Neural cell (in vitro differentiated cells): ENCODE data around the gene METRN. TPM values are rescaled to one million over a fixed set of nuclear protein-coding genes. Genes with fewer than 3 reads are reported as not detected.

Experiments used
- H2AFZ ChIP-seq: fragments of 200-600, 300-800 bp; sonication (generic), shearing (Covaris generic); 2 replicates; pipeline ENCODE4 v1.6.0; 2014; ENCODE audit warnings: low read depth, mild to moderate bottlenecking, antibody characterized with exemption, low read length, moderate library complexity
- H3F3A ChIP-seq: fragments of 200-600 bp; shearing (Covaris generic); 2 replicates; pipeline ENCODE4 v1.6.1; 2016; ENCODE audit warnings: mild to moderate bottlenecking, moderate library complexity, mixed read lengths, antibody characterized with exemption, low read length; ENCODE audit not compliant: insufficient read depth, poor library complexity, severe bottlenecking
- H3K27ac ChIP-seq: fragments of 200-600, 300-800 bp; sonication (generic), shearing (Covaris generic); 2 replicates; pipeline ENCODE4 v1.5.1; 2014; ENCODE audit warnings: mild to moderate bottlenecking, low read length, moderate library complexity
- H3K27me3 ChIP-seq: fragments of 300-800, 200-600 bp; sonication (generic), shearing (Covaris generic); 2 replicates; pipeline ENCODE4 v1.6.0; 2014; ENCODE audit warnings: mild to moderate bottlenecking, low read depth, low read length, moderate library complexity; ENCODE audit not compliant: insufficient read depth
- H3K36me3 ChIP-seq: fragments of 300-800, 200-600 bp; sonication (generic), shearing (Covaris generic); 2 replicates; pipeline ENCODE4 v1.5.1; 2014; ENCODE audit warnings: mild to moderate bottlenecking, antibody characterized with exemption, low read length, moderate library complexity; ENCODE audit not compliant: insufficient read depth
- H3K4me2 ChIP-seq: fragments of 300-800, 200-600 bp; sonication (generic), shearing (Covaris generic); 2 replicates; pipeline ENCODE4 v1.6.0; 2014; ENCODE audit warnings: mild to moderate bottlenecking, low read length
- H3K4me3 ChIP-seq: fragments of 300-800, 200-600 bp; sonication (generic), shearing (Covaris generic); 2 replicates; pipeline ENCODE4 v1.5.1; 2014; ENCODE audit warnings: mild to moderate bottlenecking, low read length, moderate library complexity
- H3K79me2 ChIP-seq: fragments of 200-600 bp; shearing (Covaris generic); replicated peaks from 2 replicates; pipeline ENCODE4 v1.6.0; 2014; ENCODE audit warnings: mild to moderate bottlenecking, low read length, moderate library complexity; ENCODE audit not compliant: insufficient read depth
- H3K9ac ChIP-seq: fragments of 300-800, 200-600 bp; sonication (generic), shearing (Covaris generic); 2 replicates; pipeline ENCODE4 v1.6.1; 2016; ENCODE audit warnings: mild to moderate bottlenecking, low read length, mixed read lengths
- H3K9me2 ChIP-seq: fragments of 200-600 bp; shearing (Covaris generic); 2 replicates; pipeline ENCODE4 v1.6.1; 2016; ENCODE audit warnings: mild to moderate bottlenecking, low read length, mixed read lengths; ENCODE audit not compliant: insufficient read depth
- H3K9me3 ChIP-seq: fragments of 200-600, 300-800 bp; sonication (generic), shearing (Covaris generic); 2 replicates; pipeline ENCODE4 v1.6.1; 2016; ENCODE audit warnings: mild to moderate bottlenecking, mixed run types, low read length, moderate library complexity, mixed read lengths
- H4K20me1 ChIP-seq: fragments of 200-600 bp; shearing (Covaris generic); 2 replicates; pipeline ENCODE4 v1.6.1; 2016; ENCODE audit warnings: mild to moderate bottlenecking, mixed run types; ENCODE audit not compliant: insufficient read depth
- CTCF ChIP-seq: fragments of 450-650 bp; IDR thresholded peaks from 2 replicates; pipeline ENCODE4 v1.5.1; 2014; ENCODE audit warnings: antibody characterized with exemption, mild to moderate bottlenecking, moderate library complexity; ENCODE audit not compliant: poor library complexity, severe bottlenecking
- EP300 ChIP-seq: fragments of 450-650 bp; conservative IDR thresholded peaks from 2 replicates; pipeline ENCODE4 v1.6.1; 2014; ENCODE audit warnings: antibody characterized with exemption, mild to moderate bottlenecking, moderate library complexity; ENCODE audit not compliant: poor library complexity, severe bottlenecking
- EZH2 ChIP-seq: fragments of 200-600, 300-800 bp; shearing (Covaris generic), sonication (generic); IDR thresholded peaks from 2 replicates; pipeline ENCODE4 v1.6.1; 2014; ENCODE audit warnings: antibody characterized with exemption, low read length, borderline replicate concordance, mild to moderate bottlenecking; ENCODE audit not compliant: insufficient read depth, poor library complexity, severe bottlenecking
- MXI1 ChIP-seq: fragments of 450-650 bp; conservative IDR thresholded peaks from 2 replicates; pipeline ENCODE4 v1.6.1; 2014; ENCODE audit warnings: antibody characterized with exemption, mild to moderate bottlenecking; ENCODE audit not compliant: poor library complexity, severe bottlenecking
- POLR2AphosphoS5 ChIP-seq: IDR thresholded peaks from 2 replicates; pipeline ENCODE4 v1.6.1; 2012
- RAD21 ChIP-seq: fragments of 450-650 bp; conservative IDR thresholded peaks from 2 replicates; pipeline ENCODE4 v1.6.1; 2014; ENCODE audit warnings: antibody characterized with exemption, mild to moderate bottlenecking, moderate library complexity
- REST ChIP-seq: IDR thresholded peaks from 2 replicates; pipeline ENCODE4 v1.6.1; 2012; ENCODE audit warnings: borderline replicate concordance
- SMC3 ChIP-seq: fragments of 450-650 bp; conservative IDR thresholded peaks from 2 replicates; pipeline ENCODE4 v1.6.1; 2014; ENCODE audit warnings: antibody characterized with exemption, mild to moderate bottlenecking, moderate library complexity; ENCODE audit not compliant: poor library complexity
- TAF1 ChIP-seq: IDR thresholded peaks from 2 replicates; pipeline ENCODE4 v1.6.1; 2012; ENCODE audit warnings: low read depth
- polyA plus RNA-seq: library from polyadenylated mRNA; depleted of rRNA; stranded (reverse); fragments of >200 nt; gene quantifications from 2 replicates; pipeline ENCODE4 v1.2.3, GENCODE V29; 2014

Gene METRN
- polyA plus RNA-seq, 1 donor from 2014 or later = 37.6 TPM

- Histone ChIP-seq H3K27ac (peak within 1 kb of the TSS; percentile 56), H3F3A (no peaks in the 10 kb centered on the region), H4K20me1 (peaks cover 6% of the 10 kb centered on the region), H3K79me2 (peaks cover 20% of the 10 kb centered on the region), H2AFZ (no peak within 1 kb of the TSS), H3K9me2 (no peaks in the 10 kb centered on the region), H3K27me3 (peaks cover 3% of the 10 kb centered on the region), H3K9ac (peak within 1 kb of the TSS; percentile 74), H3K4me2 (peak within 1 kb of the TSS; percentile 93), H3K36me3 (no peaks in the 10 kb centered on the region), H3K4me3 (peak within 1 kb of the TSS; percentile 70), H3K9me3 (no peaks in the 10 kb centered on the region)
- peak; percentile 33 for TF ChIP-seq EP300
- peak; percentile 22 for TF ChIP-seq RAD21
- TF ChIP-seq TAF1 = no peak
- no peak for TF ChIP-seq REST
- no peak for TF ChIP-seq EZH2
- TF ChIP-seq CTCF = no peak
- TF ChIP-seq MXI1 = peak; percentile 83
- peak; percentile 59 for TF ChIP-seq POLR2AphosphoS5
- no peak for TF ChIP-seq SMC3
These were observed 34.9 kb upstream of the METRN start, which contains the start of gene STUB1 for GRCh38 chr16:679814-680624. TSS of gene STUB1 (plus strand) at chr16:680410. CDS start at chr16:680526, 116 bp downstream.

GRCh38 chr16:680625-680945 is 34.3 kb upstream of the METRN start:
- peak overlapping the region; percentile 93 for H3K4me2 ChIP-seq
- TF ChIP-seq POLR2AphosphoS5 (no peak), RAD21 (no peak), MXI1 (no peak), EP300 (no peak)
- no peaks in the 10 kb centered on the region for H3K9me2 ChIP-seq
- H3K4me3 ChIP-seq = peak overlapping the region; percentile 70
- peaks cover 6% of the 10 kb centered on the region for H4K20me1 ChIP-seq
- no peak overlapping the region for H2AFZ ChIP-seq
- no peak overlapping the region for H3K27ac ChIP-seq
- no peaks in the 10 kb centered on the region for H3K9me3 ChIP-seq
- peak overlapping the region; percentile 74 for H3K9ac ChIP-seq
- H3F3A ChIP-seq = no peaks in the 10 kb centered on the region
- no peaks in the 10 kb centered on the region for H3K27me3 ChIP-seq
- H3K36me3 ChIP-seq = no peaks in the 10 kb centered on the region
- H3K79me2 ChIP-seq = peaks cover 20% of the 10 kb centered on the region
